HPDE6-E6E7 (cell line): ENCODE data around the gene DOK6.

Experiments
- DNase-seq: peaks from one replicate; pipeline ENCODE4 v3.0.0; 2011; ENCODE audit warnings: missing footprints; ENCODE audit errors: extremely low spot score

DOK6 gene

DNA sequence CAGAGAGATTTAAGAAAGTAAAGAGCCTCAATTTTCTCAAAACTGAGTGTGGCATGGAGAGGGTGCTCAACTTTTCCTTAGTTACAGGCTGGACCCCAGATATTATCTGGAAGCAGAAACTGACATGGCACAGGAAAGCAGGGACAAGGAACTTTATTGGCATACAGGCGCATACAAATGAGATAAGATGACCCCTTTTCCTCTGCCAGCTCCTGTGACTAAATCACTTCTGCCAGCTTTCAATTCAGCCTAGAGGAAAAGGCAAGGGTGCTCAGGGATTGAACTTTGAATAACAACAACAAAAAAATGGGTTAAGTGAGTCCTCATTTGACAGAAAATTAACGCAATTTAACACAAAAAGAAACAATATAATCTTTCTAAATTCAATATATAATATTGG, 284.1 kb downstream of the DOK6 start:
- DNase-seq = no peak

DNA sequence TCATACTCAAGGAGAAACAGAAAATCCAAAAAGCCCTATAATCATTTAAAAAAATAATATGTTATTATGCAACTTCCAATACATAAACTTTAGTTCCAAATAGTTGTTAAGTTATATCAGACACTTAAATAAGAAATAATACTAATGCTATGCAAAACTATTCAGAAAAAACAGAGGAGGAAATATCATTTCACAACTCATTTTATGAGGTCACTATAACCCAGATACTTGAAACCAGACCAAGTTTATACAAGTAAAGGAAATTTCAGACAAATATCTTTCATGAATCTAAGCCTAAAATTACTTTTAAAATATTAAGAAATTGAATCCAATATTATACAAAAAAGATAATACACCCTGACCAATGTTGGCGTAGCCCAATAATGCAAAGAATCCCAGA, 286.2 kb downstream of the DOK6 start:
- DNase-seq = no peak

- no peak for DNase-seq
Measured at GRCh38 chr18:69689121-69689759, 288.6 kb downstream of the DOK6 start.

DNA sequence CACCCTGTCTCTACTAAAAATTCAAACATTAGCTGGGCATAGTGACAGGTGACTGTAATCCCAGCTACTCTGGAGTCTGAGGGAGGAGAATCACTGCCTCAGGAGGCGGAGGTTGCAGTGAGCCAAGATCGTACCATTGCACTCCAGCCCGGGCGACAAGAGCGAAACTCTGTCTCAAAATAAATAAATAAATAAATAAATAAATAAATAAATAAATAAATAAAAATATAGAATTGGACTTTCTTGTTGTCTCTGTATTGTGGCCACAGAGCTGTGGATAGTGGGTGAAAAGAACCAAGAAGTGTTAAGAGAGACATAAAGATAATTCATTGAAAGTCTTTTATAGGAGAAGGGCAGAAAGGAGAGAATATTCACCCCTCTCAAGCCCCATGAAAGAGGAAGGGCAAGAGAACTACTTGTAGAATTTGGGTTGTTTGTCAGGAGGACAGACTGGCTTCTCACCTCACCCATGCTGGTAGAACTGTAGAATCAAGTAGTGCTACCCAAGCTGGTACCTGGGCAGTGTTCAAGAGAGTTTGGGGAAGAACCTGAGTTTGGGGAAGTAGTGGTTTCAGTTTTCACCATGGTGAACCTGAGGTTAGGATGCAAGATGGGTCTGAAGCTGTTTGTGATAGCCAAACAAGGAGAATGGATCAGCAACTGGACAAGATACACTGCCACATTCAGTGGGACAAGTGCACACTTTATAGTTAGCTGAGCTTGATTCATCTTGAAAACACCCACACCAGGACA, 290.5 kb downstream of the DOK6 start:
- no peak for DNase-seq

- no peak for DNase-seq
Measured at GRCh38 chr18:69697069-69697468, 296.4 kb downstream of the DOK6 start.

DNA sequence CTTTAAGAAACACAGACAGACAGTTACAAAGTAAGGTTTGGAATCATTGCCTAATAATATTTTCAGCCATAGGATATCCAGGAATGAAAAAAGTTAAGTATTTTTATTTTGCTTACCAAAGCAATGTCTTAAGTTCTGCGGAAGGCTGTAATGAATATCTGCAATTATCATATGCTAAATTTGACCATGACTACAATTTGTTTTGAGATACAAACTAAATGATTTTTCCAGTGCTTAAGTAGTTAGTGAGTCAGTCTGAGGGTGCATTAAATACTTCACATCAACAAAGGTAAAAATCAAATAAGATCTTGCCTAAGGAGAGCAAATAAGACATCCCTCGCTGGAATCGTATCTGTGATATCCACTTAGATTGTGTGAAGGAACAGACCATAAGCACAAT, 297.0 kb downstream of the DOK6 start:
- DNase-seq = no peak

DNA sequence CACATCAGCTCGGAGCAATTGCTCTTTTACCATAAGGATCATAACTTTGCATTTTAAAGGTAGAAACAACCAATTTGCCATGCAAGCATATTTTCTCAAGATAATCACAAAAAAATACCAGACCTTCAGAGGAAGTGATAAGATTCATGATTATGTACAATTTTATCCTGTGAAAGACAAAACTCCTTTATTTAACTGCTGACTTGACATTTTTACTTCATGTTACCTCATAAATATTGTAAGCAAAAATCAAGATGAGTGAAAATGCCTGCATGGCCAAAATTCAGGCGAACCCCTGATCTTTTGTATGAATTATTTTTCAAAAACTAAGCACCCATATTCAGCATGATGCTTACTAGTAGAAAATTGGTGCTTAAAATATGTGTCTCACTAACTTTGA, 300.6 kb downstream of the DOK6 start:
- no peak for DNase-seq

DNA sequence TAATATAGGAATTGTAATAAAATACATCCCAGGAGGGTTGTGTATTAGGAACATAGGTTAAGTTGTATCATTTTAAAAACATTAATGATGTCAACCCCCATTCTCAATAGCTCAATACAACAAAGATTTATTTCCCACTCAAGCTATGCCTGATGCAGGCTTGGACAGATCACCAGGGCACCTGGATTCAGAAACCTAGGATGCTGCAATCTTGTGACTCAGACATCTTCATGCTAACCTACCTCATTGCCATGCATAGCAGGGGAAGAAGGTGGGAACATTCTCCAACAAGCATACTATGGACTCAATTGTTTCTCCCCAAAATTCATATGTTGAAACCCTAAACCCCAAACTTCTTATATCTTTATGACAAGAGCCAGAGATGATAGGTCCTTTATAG, 302.8 kb downstream of the DOK6 start:
- DNase-seq = no peak

GRCh38 chr18:69705987-69706386, 305.3 kb downstream of the DOK6 start:
- no peak for DNase-seq

GRCh38 chr18:69708844-69709243, 308.2 kb downstream of the DOK6 start:
- no peak for DNase-seq

- DNase-seq = no peak
Measured at GRCh38 chr18:69715191-69715795, 314.6 kb downstream of the DOK6 start.

- DNase-seq = no peak
Measured at GRCh38 chr18:69717586-69717985, 316.9 kb downstream of the DOK6 start.

DNA sequence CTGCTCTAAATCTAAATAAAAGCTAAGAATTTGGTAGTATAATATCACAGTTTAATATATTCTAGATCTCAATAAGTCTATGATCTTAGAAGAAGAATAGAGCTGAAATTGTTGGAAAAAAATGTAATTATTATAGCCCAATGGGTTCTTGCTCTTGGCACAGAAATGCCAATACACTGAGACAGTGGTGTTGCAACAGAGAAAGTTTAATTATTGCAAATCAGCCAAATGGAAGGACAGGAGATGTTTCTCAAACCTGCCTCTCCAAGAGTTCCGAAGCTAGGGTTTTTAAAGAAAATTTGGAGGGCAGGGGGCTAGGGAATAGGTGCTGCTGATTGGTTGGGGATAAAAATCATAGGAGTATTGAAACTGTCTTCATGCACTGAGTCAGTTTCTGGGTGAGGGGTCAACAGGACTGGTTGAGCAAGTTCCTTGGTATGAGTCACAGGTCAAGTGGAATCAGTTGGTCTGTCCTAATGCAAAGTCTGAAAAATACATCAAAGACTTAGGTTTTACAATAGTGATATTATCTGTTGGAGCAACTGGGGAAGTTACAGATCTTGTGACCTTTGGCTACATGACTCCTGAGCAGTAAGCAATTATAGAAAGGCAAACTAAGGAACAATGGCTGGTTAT, 318.3 kb downstream of the DOK6 start:
- DNase-seq = no peak

GRCh38 chr18:69720422-69720821, 319.7 kb downstream of the DOK6 start:
- no peak for DNase-seq

DNA sequence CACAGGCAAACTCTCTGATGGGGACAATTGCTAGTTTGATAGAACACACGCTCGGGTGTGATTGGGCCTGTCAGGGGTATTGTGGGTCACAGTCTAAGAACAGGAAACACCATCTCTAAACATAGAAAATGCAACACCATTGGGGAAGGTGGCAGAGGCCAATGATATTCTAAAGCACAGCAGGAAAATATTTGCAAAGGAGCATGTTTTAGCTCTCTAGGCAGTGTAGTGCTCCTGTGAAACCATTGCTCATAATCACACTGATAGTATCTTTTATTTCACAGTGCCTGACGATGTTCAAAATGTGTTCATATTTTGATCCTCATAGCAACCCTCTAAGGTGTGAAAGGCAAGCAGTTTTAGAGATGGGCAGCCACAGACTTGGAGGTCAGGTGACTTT, 322.7 kb downstream of the DOK6 start:
- no peak for DNase-seq

- no peak for DNase-seq
Measured at GRCh38 chr18:69725009-69725408, 324.3 kb downstream of the DOK6 start.

DNA sequence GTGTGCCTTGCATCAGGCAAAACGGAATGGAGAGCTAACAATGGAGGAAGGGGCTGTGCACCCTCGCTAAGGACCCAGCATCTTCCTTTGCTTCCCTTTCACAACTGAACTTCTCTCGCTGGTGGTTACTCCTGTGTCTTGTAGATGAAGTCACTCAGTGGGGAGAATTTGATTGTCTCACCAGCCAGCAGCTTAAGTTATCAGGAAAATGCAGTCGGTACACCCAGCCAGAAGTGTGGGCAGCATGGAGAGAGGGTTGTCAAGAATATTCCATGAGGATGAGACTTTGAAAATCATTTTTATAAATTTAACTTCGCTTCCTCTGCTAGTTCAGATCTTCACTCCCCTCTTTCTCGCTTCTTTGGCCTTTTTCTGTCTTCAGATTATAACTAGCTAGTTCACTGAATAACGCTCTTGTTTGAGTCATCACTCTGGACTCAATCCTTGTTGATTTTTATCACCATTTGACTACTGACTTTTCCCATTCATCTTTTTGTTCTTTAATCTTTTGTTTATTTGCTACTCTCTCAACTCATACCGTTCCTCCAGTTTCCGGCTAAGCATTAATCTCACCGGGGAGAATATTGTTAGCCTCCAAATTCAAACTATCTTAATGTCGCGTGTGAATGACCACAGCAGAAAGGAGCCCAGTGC, 325.3 kb downstream of the DOK6 start:
- DNase-seq = no peak

DNA sequence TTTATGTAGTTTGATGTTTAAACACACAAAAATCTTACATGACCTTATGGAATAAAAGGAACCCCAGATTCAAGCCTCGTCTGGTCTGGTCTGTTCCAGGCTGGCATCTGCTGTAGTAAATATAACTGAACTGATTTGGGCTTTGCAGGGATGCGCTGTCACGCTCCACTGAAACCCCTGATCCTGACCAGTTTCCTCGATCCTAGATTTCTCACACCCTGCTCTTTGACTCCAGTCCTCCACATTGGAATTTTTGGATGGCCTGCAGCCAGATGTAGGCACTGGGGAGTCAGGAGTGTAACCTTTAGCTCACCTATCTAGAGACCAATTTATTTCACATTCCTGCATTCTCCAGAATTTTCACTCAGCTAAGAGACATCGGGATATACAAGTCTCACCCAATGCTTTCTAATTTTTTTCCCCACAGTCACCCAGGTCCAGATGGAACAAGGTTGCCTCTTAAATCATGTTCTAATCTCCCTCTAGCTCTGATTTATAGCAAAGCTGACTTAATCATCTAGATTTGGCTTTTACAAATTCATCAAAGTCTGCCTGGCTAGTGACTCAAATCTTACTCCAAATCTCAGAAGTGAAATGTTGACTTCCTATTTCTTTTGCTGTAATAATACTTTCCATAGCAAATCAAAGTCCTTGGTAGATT, 327.4 kb downstream of the DOK6 start:
- DNase-seq = no peak

DNA sequence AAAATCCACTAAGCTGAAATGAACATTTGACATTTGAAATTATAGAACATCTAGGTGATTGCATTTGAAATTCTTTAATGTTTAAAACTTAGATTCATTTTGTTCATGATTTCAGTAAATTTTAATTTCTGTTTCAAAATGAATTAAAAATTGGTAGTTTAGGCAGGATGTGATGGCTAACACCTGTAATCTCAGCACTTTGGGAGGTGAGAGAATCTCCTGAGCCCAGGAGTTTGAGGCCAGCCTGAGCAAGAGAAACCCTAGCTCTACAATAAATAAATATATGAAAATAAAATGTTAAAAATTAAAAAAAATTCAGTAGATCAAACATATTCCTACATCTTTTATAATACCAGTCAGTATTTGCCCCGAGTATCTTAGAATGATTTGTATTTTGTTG, 330.0 kb downstream of the DOK6 start:
- no peak for DNase-seq

DNA sequence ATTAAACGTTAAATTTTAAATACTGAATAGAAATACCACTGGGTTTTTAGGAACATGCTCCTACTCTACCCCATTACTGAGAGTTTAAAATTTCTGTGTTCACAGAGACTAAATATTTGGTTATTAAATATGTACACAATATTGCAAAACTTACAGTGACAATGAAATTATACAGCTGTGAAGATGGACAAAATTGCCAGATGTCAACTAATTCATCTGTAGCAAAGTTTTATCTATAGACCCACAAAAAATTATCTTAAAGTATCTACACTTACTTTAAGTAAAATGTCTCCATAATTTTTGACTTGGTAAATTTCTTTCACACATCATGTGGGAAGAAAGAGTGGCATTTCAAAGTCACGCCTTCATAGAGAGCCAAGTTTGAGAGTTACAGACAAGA, 333.8 kb downstream of the DOK6 start:
- no peak for DNase-seq

GRCh38 chr18:69736730-69737129, 336.0 kb downstream of the DOK6 start:
- DNase-seq = no peak

- DNase-seq = no peak
Measured at GRCh38 chr18:69737851-69738250, 337.2 kb downstream of the DOK6 start.
